GM12878 (cell line): ENCODE measurements around the gene ABCA7. TPM values are rescaled to one million over a fixed set of nuclear protein-coding genes. Genes with fewer than 3 reads are reported as not detected.

Experiments
- ATAC-seq: fragments of 200-7000 bp; cut with Tn5 transposase; 3 replicates; pipeline ENCODE4 v1.9.1; 2020; ENCODE audit warnings: mild to moderate bottlenecking, moderate library complexity
- BruUV-seq: library from RNA; stranded (reverse); fragments of 400-500 nt; replicated peaks from 2 replicates; lab custom pipeline; 2021; lab: Mats Ljungman, UMichigan
- CTCF ChIA-PET: fragments of 300-600 bp; sonication (Branson Sonifier 250); formaldehyde crosslinking; extraction: SDS; loops from one replicate; lab custom pipeline; 2021; ENCODE audit warnings: inconsistent platforms; lab: Yijun Ruan, JAX
- POLR2A ChIA-PET: fragments of 350-600 bp; formaldehyde crosslinking; extraction: SDS; loops from one replicate; lab custom pipeline; 2021; ENCODE audit warnings: inconsistent platforms; lab: Charles Lee
- RAD21 ChIA-PET: fragments of 300-600 bp; sonication (Branson Sonifier 250); formaldehyde crosslinking; loops from one replicate; lab custom pipeline; 2023; ENCODE audit warnings: antibody characterized with exemption; ENCODE audit not compliant: unreplicated experiment; lab: Charles Lee
- SMC1A ChIA-PET: fragments of 300-600 bp; sonication (Branson Sonifier 250); formaldehyde crosslinking; loops from one replicate; lab custom pipeline; 2023; ENCODE audit not compliant: unreplicated experiment, uncharacterized antibody; lab: Charles Lee
- DNase-seq: peaks from one replicate; pipeline ENCODE4 v3.0.0-alpha.2; 2011; ENCODE audit warnings: low read depth, low spot score
- FAIRE-seq: peaks from 3 replicates; lab custom pipeline; 2011; peaks lifted over from hg19 to GRCh38; lab: Jason Lieb, UNC
- H2AFZ ChIP-seq: 2 replicates; pipeline ENCODE4 v1.6.0; 2011; ENCODE audit warnings: low read depth, low read length, control low read depth; ENCODE audit not compliant: control insufficient read depth
- H3K27ac ChIP-seq: 2 replicates; pipeline ENCODE4 v1.5.1; 2011; ENCODE audit warnings: control low read depth; ENCODE audit not compliant: control insufficient read depth, insufficient read depth
- H3K27me3 ChIP-seq, 2 experiments: replicated peaks in 1 of 2; 2 replicates each; pipeline versions ENCODE4 v1.6.0 to v1.6.1; 2011; ENCODE audit warnings: low read length in 1 of 2; ENCODE audit not compliant: control insufficient read depth in 2 of 2, insufficient read depth in 2 of 2
- H3K36me3 ChIP-seq, 2 experiments: 2 replicates each; pipeline ENCODE4 v1.5.1; 2011; ENCODE audit warnings: low read length in 1 of 2; ENCODE audit not compliant: control insufficient read depth in 2 of 2, insufficient read depth in 2 of 2
- H3K4me1 ChIP-seq: 2 replicates; pipeline ENCODE4 v1.6.1; 2011; ENCODE audit warnings: mild to moderate bottlenecking, low read length, moderate library complexity, mixed read lengths; ENCODE audit not compliant: control insufficient read depth, insufficient read depth
- H3K4me2 ChIP-seq: 2 replicates; pipeline ENCODE4 v1.6.0; 2011; ENCODE audit warnings: control low read depth; ENCODE audit not compliant: control insufficient read depth, insufficient read depth
- H3K4me3 ChIP-seq: fragments of 200-600 bp; sonication (generic); 2 replicates; pipeline ENCODE4 v1.5.1; 2016
- H3K79me2 ChIP-seq: 2 replicates; pipeline ENCODE4 v1.6.0; 2011; ENCODE audit warnings: low read length; ENCODE audit not compliant: control insufficient read depth, insufficient read depth
- H3K9ac ChIP-seq: 2 replicates; pipeline ENCODE4 v1.8.0; 2011; ENCODE audit warnings: low read length, control low read depth, mixed read lengths; ENCODE audit not compliant: control insufficient read depth, insufficient read depth
- H3K9me3 ChIP-seq: replicated peaks from 3 replicates; pipeline ENCODE4 v1.5.1; 2011; ENCODE audit warnings: mild to moderate bottlenecking, low read length; ENCODE audit not compliant: control insufficient read depth, insufficient read depth
- H4K20me1 ChIP-seq: 2 replicates; pipeline ENCODE4 v1.6.0; 2011; ENCODE audit not compliant: control insufficient read depth, insufficient read depth
- ASH2L ChIP-seq: fragments of 300-600, 200-600 bp; sonication (generic); IDR thresholded peaks from 2 replicates; pipeline ENCODE4 v1.6.1; 2017; ENCODE audit warnings: low read depth, mild to moderate bottlenecking, borderline replicate concordance
- BACH1 ChIP-seq: fragments of 450-650 bp; IDR thresholded peaks from 2 replicates; pipeline ENCODE4 v1.6.1; 2017; ENCODE audit warnings: mild to moderate bottlenecking, borderline replicate concordance
- CHD2 ChIP-seq: IDR thresholded peaks from 2 replicates; pipeline ENCODE4 v1.6.1; 2011; ENCODE audit warnings: low read depth, low read length, improper control_type of control experiment, borderline replicate concordance
- EGR1 ChIP-seq, 2 experiments: IDR thresholded peaks; 1 replicate in 1 of 2; 2 replicates in 1 of 2; pipeline ENCODE4 v1.6.1; 2011 to 2012; ENCODE audit warnings: low read depth in 2 of 2, low read length in 2 of 2, borderline replicate concordance in 1 of 2, mild to moderate bottlenecking in 1 of 2, moderate library complexity in 1 of 2
- FOS ChIP-seq: IDR thresholded peaks from 3 replicates; pipeline ENCODE4 v1.6.1; 2011; ENCODE audit warnings: borderline replicate concordance; ENCODE audit not compliant: insufficient read length; ENCODE audit errors: extremely low read depth
- IKZF1 ChIP-seq: fragments of 450-650 bp; conservative IDR thresholded peaks from 2 replicates; pipeline ENCODE4 v1.6.1; 2017; ENCODE audit warnings: antibody characterized with exemption, mild to moderate bottlenecking
- IKZF2 ChIP-seq, 2 experiments: fragments of 450-650 bp; IDR thresholded peaks; 2 replicates each; pipeline ENCODE4 v1.6.1; 2017; ENCODE audit warnings: mild to moderate bottlenecking in 2 of 2, moderate library complexity in 2 of 2
- IRF4 ChIP-seq: IDR thresholded peaks from 2 replicates; pipeline ENCODE4 v1.6.1; 2011; ENCODE audit warnings: low read depth, low read length
- PAX5 ChIP-seq: IDR thresholded peaks from 2 replicates; pipeline ENCODE4 v1.6.1; 2011; ENCODE audit warnings: low read depth, low read length, borderline replicate concordance
- POLR2A ChIP-seq: IDR thresholded peaks from 2 replicates; pipeline ENCODE4 v1.6.1; 2011; ENCODE audit warnings: low read depth, mild to moderate bottlenecking, low read length
- POLR2AphosphoS2 ChIP-seq: IDR thresholded peaks from 2 replicates; pipeline ENCODE4 v1.6.1; 2011; ENCODE audit warnings: low read depth, mild to moderate bottlenecking, low read length, improper control_type of control experiment, moderate library complexity
- POLR2AphosphoS5 ChIP-seq: IDR thresholded peaks from 2 replicates; pipeline ENCODE4 v1.6.1; 2011; ENCODE audit warnings: mild to moderate bottlenecking, low read length, inconsistent platforms
- POU2F2 ChIP-seq: IDR thresholded peaks from 3 replicates; pipeline ENCODE4 v1.6.1; 2011; ENCODE audit warnings: low read depth, mild to moderate bottlenecking, low read length, borderline replicate concordance
- SIX5 ChIP-seq: IDR thresholded peaks from 2 replicates; pipeline ENCODE4 v1.6.1; 2011; ENCODE audit warnings: mild to moderate bottlenecking, low read depth, low read length, moderate library complexity; ENCODE audit not compliant: severe bottlenecking
- TCF3 ChIP-seq: IDR thresholded peaks from 2 replicates; pipeline ENCODE4 v1.6.1; 2012; ENCODE audit warnings: low read depth, mild to moderate bottlenecking, low read length, borderline replicate concordance; ENCODE audit not compliant: insufficient read depth
- ZBED1 ChIP-seq: IDR thresholded peaks from 2 replicates; pipeline ENCODE4 v1.6.1; 2016; ENCODE audit warnings: borderline replicate concordance
- ZNF207 ChIP-seq: fragments of 450-650 bp; IDR thresholded peaks from 2 replicates; pipeline ENCODE4 v1.6.1; 2014; ENCODE audit warnings: antibody characterized with exemption, mild to moderate bottlenecking, borderline replicate concordance
- WGBS: methylation state at CpG from one replicate; pipeline ENCODE4 v1.1.6; 2016; ENCODE audit warnings: low lambda C conversion rate; ENCODE audit not compliant: insufficient replicate concordance, insufficient coverage; ENCODE audit errors: missing lambda C conversion rate; 5-methylcytosine and 5-hydroxymethylcytosine counted together
- in situ Hi-C: fragments of 300-500 bp; cut with MboI; formaldehyde crosslinking; loops from 9 replicates; pipeline ENCODE4 v1.14.3; 2018; ENCODE audit warnings: mixed read lengths
- intact Hi-C: fragments of 100-400 bp; cut with micrococcal nuclease; formaldehyde crosslinking; loops from one replicate; pipeline ENCODE4 v1.14.2; 2022; ENCODE audit not compliant: unreplicated experiment
- polyA plus RNA-seq, 11 experiments: library from polyadenylated mRNA; depleted of rRNA in 4 of 11; unstranded in 6 of 11; stranded (reverse) in 5 of 11; fragments of >200 nt; fragmentation: Nextera tagmentation in 4 of 11; fragmentation: Illumina TruSeq in 1 of 11; extraction: Ambion mirVana in 4 of 11; extraction: Trizol in 1 of 11; gene quantifications; 1 replicate in 1 of 11; 2 replicates in 10 of 11; pipeline versions ENCODE4 v1.2.1 to v1.2.3, GENCODE V29; 2011 to 2016; ENCODE audit warnings: inconsistent platforms in 2 of 11, missing spikeins in 2 of 11, low read depth in 1 of 11
- total RNA-seq, 4 experiments: library from RNA; depleted of rRNA in 3 of 4; stranded (reverse); fragments of >200 nt in 3 of 4; fragmentation: Illumina TruSeq in 1 of 4; extraction: Trizol in 1 of 4; gene quantifications; 2 replicates each; pipeline versions ENCODE4 v1.2.1 to v1.2.3, GENCODE V29; 2013 to 2021
- TF ChIP-seq, protein P1 (sequence below): IDR thresholded peaks from 2 replicates; pipeline ENCODE4 v1.6.1; 2012; ENCODE audit warnings: low read depth, low read length, improper control_type of control experiment

The ABCA7 gene
- total and polyA plus RNA-seq, 10 of the 15 experiments (the other 5 are each of a cell fraction or from before 2014, with no cell fraction given), result 1.0 to 49.5 (median 14.8) TPM

DNA sequence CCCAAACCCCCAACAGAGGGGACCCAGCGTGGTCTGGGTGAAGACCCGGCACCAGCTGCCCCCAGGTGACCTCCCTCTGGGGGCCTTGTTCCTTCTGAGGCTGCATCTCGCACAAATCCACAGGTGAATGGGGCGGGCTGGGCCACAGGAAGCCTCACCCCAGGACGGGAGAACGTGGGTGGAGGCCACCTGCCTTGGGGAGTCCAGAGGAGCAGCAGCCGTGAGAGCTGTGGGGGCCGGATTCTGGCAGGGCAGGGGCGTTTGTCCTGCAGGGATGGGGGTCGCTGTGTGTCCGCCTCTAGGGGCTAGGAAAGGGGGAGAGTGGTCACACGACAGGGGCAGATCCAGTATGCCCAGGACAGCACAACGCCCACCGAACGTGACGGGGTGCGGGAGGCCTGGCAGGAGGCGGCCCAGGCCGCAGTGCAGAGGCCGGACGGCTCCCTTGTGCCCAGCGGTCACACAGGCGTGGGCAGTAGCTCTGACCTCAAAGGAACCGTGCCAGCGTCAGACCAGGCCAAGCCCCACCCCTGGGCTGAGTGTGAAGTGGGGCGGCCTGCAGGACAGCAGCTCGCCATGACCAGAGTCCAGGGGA is 48.6 kb downstream of the ABCA7 start:
- ATAC-seq (peak; percentile 26), DNase-seq (no peak)
- H3K4me1 ChIP-seq, result peaks cover 29% of the 10 kb centered on the region

More for the DNA sequence above, 48.6 kb downstream of the ABCA7 start:
- no peak for FAIRE-seq
- Histone ChIP-seq H3K36me3 (peaks cover 15 to 48% of the 10 kb centered on the region in 2 experiments), H2AFZ (no peak overlapping the region), H3K9me3 (no peaks in the 10 kb centered on the region), H3K4me2 (peak overlapping the region; percentile 50; the same call in 1 of the 2 replicates), H3K27ac (peak overlapping the region; percentile 83), H3K4me3 (no peak overlapping the region), H3K79me2 (peaks cover 7% of the 10 kb centered on the region), H3K9ac (peak overlapping the region; percentile 48; the same call in 1 of the 2 replicates), H4K20me1 (no peaks in the 10 kb centered on the region), H3K27me3 (no peaks in the 10 kb centered on the region)
- intact Hi-C loops (no loop called here), in situ Hi-C loops (no loop called here)
- SMC1A ChIA-PET, result interaction anchor here (1.0 to 3.0 kb wide), 4 partner anchors 9 to 21 kb away, joined by 3 to 14 read pairs (median 7); partner anchors contain the start of gene ARHGAP45
- POLR2A ChIA-PET, result interaction anchor here (0.5 to 4.9 kb wide), 4 partner anchors 8 to 183 kb away, joined by 3 to 23 read pairs (median 4); partner anchors contain the start of gene ARHGAP45
- 48% methylated on average over 23 of the region's 27 CpGs for WGBS
- TF ChIP-seq EGR1 (IDR thresholded peaks at IDR 0.05; ENCODE audit: borderline replicate concordance in 1 of 2, low read depth in 2 of 2, low read length in 2 of 2), result peak; percentile 1 to 67
- no peak for TF ChIP-seq IKZF2 (IDR thresholded peaks at IDR 0.05)
- TF ChIP-seq ZBED1, result peak; percentile 9; the same call in 1 of the 2 replicates
- no peak for TF ChIP-seq POU2F2
- 0 out of 2 replicates have a peak, but pooled peaks have one; percentile 35 for TF ChIP-seq TCF3
- 0 out of 2 replicates have a peak, but pooled peaks have one; percentile 17 for TF ChIP-seq CHD2
- no peak for TF ChIP-seq IKZF1
- TF ChIP-seq IRF4, result no peak
- TF ChIP-seq ASH2L, result no peak
- no peak for TF ChIP-seq ZNF207
- TF ChIP-seq FOS, result no peak
- peak; percentile 68 for TF ChIP-seq POLR2AphosphoS2
- TF ChIP-seq, protein P1, sequence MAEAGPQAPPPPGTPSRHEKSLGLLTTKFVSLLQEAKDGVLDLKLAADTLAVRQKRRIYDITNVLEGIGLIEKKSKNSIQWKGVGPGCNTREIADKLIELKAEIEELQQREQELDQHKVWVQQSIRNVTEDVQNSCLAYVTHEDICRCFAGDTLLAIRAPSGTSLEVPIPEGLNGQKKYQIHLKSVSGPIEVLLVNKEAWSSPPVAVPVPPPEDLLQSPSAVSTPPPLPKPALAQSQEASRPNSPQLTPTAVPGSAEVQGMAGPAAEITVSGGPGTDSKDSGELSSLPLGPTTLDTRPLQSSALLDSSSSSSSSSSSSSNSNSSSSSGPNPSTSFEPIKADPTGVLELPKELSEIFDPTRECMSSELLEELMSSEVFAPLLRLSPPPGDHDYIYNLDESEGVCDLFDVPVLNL, result no peak
- TF ChIP-seq POLR2AphosphoS5, result peak; percentile 33
- no peak for TF ChIP-seq PAX5
- no peak for TF ChIP-seq SIX5
- peak; percentile 5 for TF ChIP-seq BACH1
- peak; percentile 71 for TF ChIP-seq POLR2A
- CTCF ChIA-PET, result interaction anchor here (0.7 to 1.2 kb wide), 4 partner anchors 10 to 156 kb away, joined by 3 to 5 read pairs (median 4); no protein-coding TSS in a partner anchor
- RAD21 ChIA-PET, result interaction anchor here (0.6 to 1.7 kb wide), 4 partner anchors 11 to 170 kb away, joined by 3 to 8 read pairs (median 4); partner anchors contain the start of gene ARHGAP45
- no TSS peak for BruUV-seq
